Hepatic stellate cell (primary cell): ENCODE measurements around the gene UBR2.
A peak's percentile ranks its signal among the peaks of the same experiment; 100 is the strongest.

Source experiments
- DNase-seq: peaks from one replicate; pipeline ENCODE4 v3.0.0; 2011; ENCODE audit warnings: low spot score

Gene UBR2

GRCh38 chr6:42563697-42564505 is at the start of gene UBR2:
Gene UBR2, plus strand, starts transcription at chr6:42564029. Its CDS starts 291 bp downstream, at chr6:42564320.
- DNase-seq, result peak; percentile 91

- DNase-seq, result no peak
These were observed 49.1 kb upstream of the UBR2 start for GRCh38 chr6:42514745-42515144.

GRCh38 chr6:42519779-42520178 is 44.0 kb upstream of the UBR2 start:
- DNase-seq, result no peak

- DNase-seq, result peak; percentile 33
These were observed 42.8 kb upstream of the UBR2 start for GRCh38 chr6:42520786-42521607.

GRCh38 chr6:42522036-42522435 is 41.8 kb upstream of the UBR2 start:
- DNase-seq, result no peak

- DNase-seq, result no peak
These were observed 40.7 kb upstream of the UBR2 start for GRCh38 chr6:42522942-42523814.

GRCh38 chr6:42525206-42525605 is 38.6 kb upstream of the UBR2 start:
- DNase-seq, result no peak

GRCh38 chr6:42526616-42527015 is 37.2 kb upstream of the UBR2 start:
- no peak for DNase-seq

- no peak for DNase-seq
These were observed 36.6 kb upstream of the UBR2 start for GRCh38 chr6:42527204-42527603.

- DNase-seq, result no peak
These were observed 33.5 kb upstream of the UBR2 start for GRCh38 chr6:42530296-42530695.

GRCh38 chr6:42530751-42531150 is 33.1 kb upstream of the UBR2 start:
- DNase-seq, result no peak

GRCh38 chr6:42532038-42532669 is 31.7 kb upstream of the UBR2 start:
- peak; percentile 53 for DNase-seq

GRCh38 chr6:42533794-42534193 is 30.0 kb upstream of the UBR2 start:
- DNase-seq, result no peak

GRCh38 chr6:42537536-42537935 is 26.3 kb upstream of the UBR2 start:
- no peak for DNase-seq

- no peak for DNase-seq
These were observed 24.7 kb upstream of the UBR2 start for GRCh38 chr6:42539135-42539534.

- DNase-seq, result no peak
These were observed 18.5 kb upstream of the UBR2 start for GRCh38 chr6:42545226-42545773.

GRCh38 chr6:42547407-42548329 is 16.2 kb upstream of the UBR2 start:
- peak; percentile 91 for DNase-seq

GRCh38 chr6:42550277-42550676 is 13.6 kb upstream of the UBR2 start:
- DNase-seq, result no peak

GRCh38 chr6:42551217-42551616 is 12.6 kb upstream of the UBR2 start:
- no peak for DNase-seq

GRCh38 chr6:42552380-42552779 is 11.4 kb upstream of the UBR2 start:
- DNase-seq, result no peak
